ENCODE measurements around the gene OXA1L.

The OXA1L gene

DNA sequence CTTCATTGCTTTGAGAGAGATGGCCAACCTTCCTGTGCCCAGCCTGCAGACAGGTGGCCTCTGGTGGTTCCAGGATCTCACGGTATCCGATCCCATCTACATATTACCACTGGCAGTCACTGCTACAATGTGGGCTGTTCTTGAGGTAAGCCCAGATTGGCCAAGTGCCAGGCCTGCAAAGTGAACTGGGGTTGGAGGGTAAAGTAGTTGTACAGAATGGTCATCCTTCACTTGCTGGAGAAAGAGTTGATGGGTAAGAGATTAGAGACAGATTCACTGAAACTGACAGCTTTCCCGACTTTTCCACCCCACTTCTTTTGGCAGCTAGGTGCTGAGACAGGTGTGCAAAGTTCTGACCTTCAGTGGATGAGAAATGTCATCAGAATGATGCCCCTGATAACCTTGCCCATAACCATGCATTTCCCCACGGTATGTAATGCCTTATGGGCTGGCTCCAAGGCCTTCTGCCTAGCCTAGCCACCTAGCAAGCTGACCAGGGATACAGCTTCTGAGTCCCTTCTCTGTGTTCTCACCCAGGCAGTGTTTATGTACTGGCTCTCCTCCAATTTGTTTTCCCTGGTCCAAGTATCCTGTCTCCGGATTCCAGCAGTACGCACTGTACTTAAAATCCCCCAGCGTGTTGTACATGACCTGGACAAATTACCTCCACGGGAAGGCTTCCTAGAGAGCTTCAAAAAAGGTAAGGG lies 4.1 kb downstream of the OXA1L start:
- no peak overlapping the region for H3K27ac ChIP-seq (ENCODE audit: low read length)

DNA sequence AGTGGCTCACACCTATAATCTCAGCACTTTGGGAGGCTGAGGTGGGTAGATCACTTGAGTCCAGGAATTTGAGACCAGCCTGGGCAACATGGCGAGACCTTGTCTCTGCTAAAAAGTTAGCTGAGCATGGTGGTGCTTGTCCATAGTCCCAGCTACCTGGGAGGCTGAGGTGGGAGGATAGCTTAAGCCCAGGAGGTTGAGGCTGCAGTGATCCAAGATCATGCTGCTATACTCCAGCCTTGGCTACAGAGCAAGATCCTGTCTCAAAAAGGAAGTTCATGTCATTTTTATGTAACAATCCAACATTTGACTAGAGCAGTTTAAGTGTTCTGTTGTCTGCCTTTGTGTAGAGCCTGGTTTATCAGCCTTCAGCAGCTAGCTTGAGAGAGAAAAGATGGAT lies 6.2 kb downstream of the OXA1L start:
- H3K36me3 ChIP-seq (replicated peaks; ENCODE audit: insufficient read depth, low read length): no peaks in the 10 kb centered on the region
- H3K27ac ChIP-seq (ENCODE audit: low read length): no peak overlapping the region
- H4K20me1 ChIP-seq (ENCODE audit: insufficient read depth, low read length): no peaks in the 10 kb centered on the region

More for the DNA sequence above, 4.1 kb downstream of the OXA1L start:
- peaks cover 28% of the 10 kb centered on the region for H3K79me2 ChIP-seq (ENCODE audit: low read length)
- H3K9ac ChIP-seq (ENCODE audit: low read length): no peak overlapping the region
- H3K27me3 ChIP-seq (replicated peaks; ENCODE audit: insufficient read depth, low read length): no peaks in the 10 kb centered on the region
- no peaks in the 10 kb centered on the region for H3K9me2 ChIP-seq (replicated peaks; ENCODE audit: insufficient read depth, low read length)
- H3K4me2 ChIP-seq (ENCODE audit: low read depth, low read length): no peak overlapping the region
- H2AFZ ChIP-seq (ENCODE audit: low read length): no peak overlapping the region
- DNase-seq: no peak
- no peaks in the 10 kb centered on the region for H3K36me3 ChIP-seq (replicated peaks; ENCODE audit: insufficient read depth, low read length)
- H3K9me3 ChIP-seq (replicated peaks; ENCODE audit: insufficient read depth, low read length): no peaks in the 10 kb centered on the region
- H3K4me1 ChIP-seq (ENCODE audit: low read length): peaks cover 7% of the 10 kb centered on the region; the same call in 1 of the 2 replicates
- no peaks in the 10 kb centered on the region for H3F3A ChIP-seq (ENCODE audit: insufficient read depth, low read length)
- H4K20me1 ChIP-seq (ENCODE audit: insufficient read depth, low read length): no peaks in the 10 kb centered on the region
- TF ChIP-seq, protein P1, sequence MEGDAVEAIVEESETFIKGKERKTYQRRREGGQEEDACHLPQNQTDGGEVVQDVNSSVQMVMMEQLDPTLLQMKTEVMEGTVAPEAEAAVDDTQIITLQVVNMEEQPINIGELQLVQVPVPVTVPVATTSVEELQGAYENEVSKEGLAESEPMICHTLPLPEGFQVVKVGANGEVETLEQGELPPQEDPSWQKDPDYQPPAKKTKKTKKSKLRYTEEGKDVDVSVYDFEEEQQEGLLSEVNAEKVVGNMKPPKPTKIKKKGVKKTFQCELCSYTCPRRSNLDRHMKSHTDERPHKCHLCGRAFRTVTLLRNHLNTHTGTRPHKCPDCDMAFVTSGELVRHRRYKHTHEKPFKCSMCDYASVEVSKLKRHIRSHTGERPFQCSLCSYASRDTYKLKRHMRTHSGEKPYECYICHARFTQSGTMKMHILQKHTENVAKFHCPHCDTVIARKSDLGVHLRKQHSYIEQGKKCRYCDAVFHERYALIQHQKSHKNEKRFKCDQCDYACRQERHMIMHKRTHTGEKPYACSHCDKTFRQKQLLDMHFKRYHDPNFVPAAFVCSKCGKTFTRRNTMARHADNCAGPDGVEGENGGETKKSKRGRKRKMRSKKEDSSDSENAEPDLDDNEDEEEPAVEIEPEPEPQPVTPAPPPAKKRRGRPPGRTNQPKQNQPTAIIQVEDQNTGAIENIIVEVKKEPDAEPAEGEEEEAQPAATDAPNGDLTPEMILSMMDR (IDR thresholded peaks at IDR 0.05; ENCODE audit: low read length): no peak
- no peak for TF ChIP-seq EZH2 (optimal IDR thresholded peaks at IDR 0.05; ENCODE audit: low read depth, low read length)
- no peak for TF ChIP-seq EZH2phosphoT487 (IDR thresholded peaks at IDR 0.05; ENCODE audit: low read length)
- no peak overlapping the region for H3K4me3 ChIP-seq (ENCODE audit: low read length)

DNA sequence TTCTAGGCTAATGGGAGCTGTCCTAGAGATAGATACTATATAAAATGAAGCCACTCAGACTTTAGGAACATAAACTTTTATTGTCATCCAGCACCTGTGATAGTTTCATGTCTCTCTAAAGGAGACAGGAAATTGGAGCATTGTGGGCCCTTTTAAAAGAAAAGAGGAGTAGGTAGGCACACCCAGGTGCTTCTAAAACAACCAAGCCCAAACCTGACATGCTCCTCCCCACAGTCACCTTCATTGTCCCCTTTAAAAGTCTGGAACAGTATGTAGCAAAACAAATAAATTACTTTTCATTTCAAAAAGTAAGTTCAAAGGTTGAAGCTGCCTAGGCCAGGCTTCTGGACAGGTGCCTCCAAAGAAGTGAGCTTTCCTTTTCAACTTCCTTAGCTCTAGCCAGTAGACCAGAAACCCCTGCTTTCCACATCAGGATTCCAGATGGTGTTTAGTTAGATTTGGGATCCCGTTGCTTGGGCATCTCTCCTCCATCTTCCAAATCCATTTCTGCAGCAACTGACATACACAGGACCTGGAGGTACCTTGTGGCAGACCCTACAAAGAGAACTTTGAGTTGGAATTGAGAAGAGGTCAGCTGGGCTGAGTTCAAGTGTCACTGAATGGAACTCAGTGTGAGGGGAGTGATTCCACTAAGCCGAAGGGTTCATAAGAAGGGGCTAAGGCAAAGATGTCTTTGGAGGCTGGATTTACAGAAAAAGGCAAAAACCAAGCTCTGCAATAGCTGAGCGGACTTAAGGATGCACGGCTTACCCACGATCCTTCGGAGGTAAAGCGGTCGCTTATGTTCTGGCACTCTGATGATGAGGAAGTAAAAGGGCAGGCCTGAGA lies 6.9 kb downstream of the OXA1L start:
- Histone ChIP-seq H3K36me3 (replicated peaks; ENCODE audit: insufficient read depth, low read length) (no peaks in the 10 kb centered on the region), H3K79me2 (ENCODE audit: low read length) (peaks cover 8% of the 10 kb centered on the region), H2AFZ (ENCODE audit: low read length) (no peak overlapping the region), H3K27me3 (replicated peaks; ENCODE audit: insufficient read depth, low read length) (no peaks in the 10 kb centered on the region), H3K9me3 (replicated peaks; ENCODE audit: insufficient read depth, low read length) (no peaks in the 10 kb centered on the region), H3K9me2 (replicated peaks; ENCODE audit: insufficient read depth, low read length) (no peaks in the 10 kb centered on the region), H3K4me2 (ENCODE audit: low read depth, low read length) (no peak overlapping the region), H3K4me3 (ENCODE audit: low read length) (no peak overlapping the region), H3K4me1 (ENCODE audit: low read length) (no peaks in the 10 kb centered on the region), H3K27ac (ENCODE audit: low read length) (no peak overlapping the region), H3F3A (ENCODE audit: insufficient read depth, low read length) (no peaks in the 10 kb centered on the region), H4K20me1 (ENCODE audit: insufficient read depth, low read length) (no peaks in the 10 kb centered on the region), H3K9ac (ENCODE audit: low read length) (no peak overlapping the region)
- TF ChIP-seq EZH2phosphoT487 (IDR thresholded peaks at IDR 0.05; ENCODE audit: low read length): no peak
- TF ChIP-seq, protein P1 (IDR thresholded peaks at IDR 0.05; ENCODE audit: low read length): no peak
- DNase-seq: no peak

More for the DNA sequence above, 6.2 kb downstream of the OXA1L start:
- TF ChIP-seq EZH2 (optimal IDR thresholded peaks at IDR 0.05; ENCODE audit: low read depth, low read length) (no peak), EZH2phosphoT487 (IDR thresholded peaks at IDR 0.05; ENCODE audit: low read length) (no peak)
- TF ChIP-seq, protein P1 (IDR thresholded peaks at IDR 0.05; ENCODE audit: low read length): no peak
- Histone ChIP-seq H3K9ac (ENCODE audit: low read length) (no peak overlapping the region), H3K4me2 (ENCODE audit: low read depth, low read length) (no peak overlapping the region), H3K4me1 (ENCODE audit: low read length) (peaks cover 3% of the 10 kb centered on the region; the same call in 1 of the 2 replicates), H3K27me3 (replicated peaks; ENCODE audit: insufficient read depth, low read length) (no peaks in the 10 kb centered on the region), H3K9me3 (replicated peaks; ENCODE audit: insufficient read depth, low read length) (no peaks in the 10 kb centered on the region), H3K9me2 (replicated peaks; ENCODE audit: insufficient read depth, low read length) (no peaks in the 10 kb centered on the region), H2AFZ (ENCODE audit: low read length) (no peak overlapping the region), H3K4me3 (ENCODE audit: low read length) (no peak overlapping the region), H3F3A (ENCODE audit: insufficient read depth, low read length) (no peaks in the 10 kb centered on the region), H3K79me2 (ENCODE audit: low read length) (peaks cover 15% of the 10 kb centered on the region)
- no peak for DNase-seq

Data from MM.1S (cell line).